ENCODE measurements around the gene TEKTIP1.

DNA sequence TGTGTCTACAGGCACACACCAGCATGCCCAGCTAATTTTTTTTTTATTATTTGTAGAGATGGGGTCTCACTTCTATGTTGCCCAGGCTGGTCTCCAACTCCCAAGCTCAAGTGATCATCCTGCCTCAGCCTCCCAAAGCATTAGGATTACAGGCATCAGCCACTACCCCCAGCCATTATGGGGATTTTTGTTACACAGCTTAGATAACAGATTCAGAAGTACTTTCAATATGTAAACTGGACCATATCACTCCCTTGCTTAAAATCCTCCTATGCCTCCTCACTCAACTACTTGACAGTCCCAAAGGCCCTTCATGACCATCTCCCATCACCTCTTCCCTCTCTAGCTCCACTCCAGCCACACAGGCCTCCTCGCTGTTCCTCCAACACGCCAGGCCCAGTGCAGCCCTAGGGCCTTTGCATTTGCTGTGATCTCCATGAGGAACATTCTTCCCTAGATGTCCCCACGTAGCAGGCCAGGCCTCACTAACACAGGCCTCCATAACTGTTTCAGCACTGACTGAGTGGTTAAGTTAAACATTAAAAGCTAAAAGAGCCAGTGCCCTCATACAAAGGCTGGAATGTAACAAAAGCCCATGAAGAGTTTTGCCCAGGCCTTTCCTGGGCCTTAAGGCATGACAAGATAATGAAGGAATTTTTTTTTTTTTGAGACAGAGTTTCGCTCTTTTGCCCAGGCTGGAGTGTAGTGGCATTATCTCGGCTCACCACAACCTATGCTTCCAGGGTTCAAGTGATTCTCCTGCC is 41.0 kb upstream of the TEKTIP1 start:
- TF ChIP-seq POLR2AphosphoS5 (IDR thresholded peaks at IDR 0.05) = no peak
- no peak for TF ChIP-seq CTCF (IDR thresholded peaks at IDR 0.05)
- no peak for TF ChIP-seq EP300 (IDR thresholded peaks at IDR 0.05)

Data from upper lobe of left lung (tissue), 4 donors.